ENCODE results near the gene CEP112. TPM values are rescaled to one million over a fixed set of nuclear protein-coding genes. Genes with fewer than 3 reads are reported as not detected.

Gene CEP112
- total and polyA plus RNA-seq, 2 of the 4 experiments (the other 2 are of a cell fraction), result 2.5 to 5.6 TPM

DNA sequence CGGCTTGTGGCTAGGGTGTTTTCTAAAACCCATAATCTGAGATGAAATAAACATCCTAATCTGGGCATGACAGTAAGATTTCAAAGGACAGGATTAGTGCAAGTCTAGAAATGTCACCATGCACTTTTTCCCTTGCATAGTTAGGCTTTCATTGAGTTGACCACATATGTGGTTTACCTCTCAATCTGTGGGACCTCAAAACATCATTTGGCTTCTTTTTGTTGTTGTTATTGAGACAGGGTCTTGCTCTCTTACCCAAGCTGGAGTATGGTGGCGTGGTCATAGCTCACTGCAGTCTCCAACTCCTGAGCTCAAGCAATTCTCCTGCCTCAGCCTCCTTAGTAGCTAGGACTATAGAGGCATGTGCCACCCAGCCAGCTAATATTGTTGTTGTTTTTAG is 197.8 kb downstream of the CEP112 start:
- Histone ChIP-seq H3K23ac (ENCODE audit: low read depth, low read length) (no peak overlapping the region), H4K8ac (ENCODE audit: low read depth in 2 of 2, low read length in 2 of 2) (no peak overlapping the region), H3K36me3 (ENCODE audit: control insufficient read depth, insufficient read depth, low read length) (no peaks in the 10 kb centered on the region), H3K9ac (ENCODE audit: low read depth, low read length) (no peak overlapping the region), H2AFZ (replicated peaks; ENCODE audit: low read length, poor library complexity) (no peak overlapping the region), H3K79me1 (ENCODE audit: low read depth in 1 of 2, low read length in 2 of 2) (no peaks in the 10 kb centered on the region), H3K27ac (ENCODE audit: insufficient read depth, low read length) (no peak overlapping the region), H2BK5ac (ENCODE audit: low read depth, low read length, poor library complexity, severe bottlenecking) (no peak overlapping the region), H2BK20ac (ENCODE audit: low read depth, low read length) (no peak overlapping the region), H3K4ac (ENCODE audit: low read depth, low read length) (no peak overlapping the region), H2BK120ac (ENCODE audit: low read depth, low read length) (no peak overlapping the region), H3K4me2 (ENCODE audit: low read depth, low read length) (no peak overlapping the region), H2AK5ac (ENCODE audit: low read depth, low read length) (no peak overlapping the region), H2AK9ac (replicated peaks; ENCODE audit: low read depth, low read length, poor library complexity) (no peak overlapping the region), H3K4me3 (ENCODE audit: insufficient read depth, low read depth, low read length) (no peak overlapping the region), H3K56ac (ENCODE audit: extremely low read depth, insufficient read depth, low read length) (no peak overlapping the region), H3K27me3 (ENCODE audit: control insufficient read depth, insufficient read depth, low read length) (no peaks in the 10 kb centered on the region), H3K14ac (replicated peaks; ENCODE audit: low read depth, low read length) (no peak overlapping the region), H4K5ac (ENCODE audit: low read depth, low read length) (no peak overlapping the region), H4K20me1 (ENCODE audit: insufficient read depth, low read length) (no peaks in the 10 kb centered on the region), H3K4me1 (ENCODE audit: control insufficient read depth, insufficient read depth, low read length) (no peaks in the 10 kb centered on the region), H3K9me1 (ENCODE audit: insufficient read depth, low read length) (no peaks in the 10 kb centered on the region), H4K91ac (ENCODE audit: insufficient read depth, low read depth, low read length) (no peak overlapping the region), H3K9me3 (ENCODE audit: control insufficient read depth, insufficient read depth, low read length) (no peaks in the 10 kb centered on the region), H3K18ac (ENCODE audit: low read depth, low read length) (no peak overlapping the region), H2BK15ac (ENCODE audit: low read depth, low read length) (no peak overlapping the region)
- TF ChIP-seq SMC3 (IDR thresholded peaks at IDR 0.05; ENCODE audit: low read depth, low read length) (no peak), MXI1 (IDR thresholded peaks at IDR 0.05; ENCODE audit: borderline replicate concordance, low read depth, low read length) (no peak), RCOR1 (IDR thresholded peaks at IDR 0.05; ENCODE audit: insufficient replicate concordance, low read length) (no peak), BHLHE40 (IDR thresholded peaks at IDR 0.05; ENCODE audit: low read depth, low read length) (no peak), POLR2A (IDR thresholded peaks at IDR 0.05; ENCODE audit: low read depth, low read length) (no peak), FOS (IDR thresholded peaks at IDR 0.05; ENCODE audit: low read depth, low read length) (no peak), NFE2L2 (IDR thresholded peaks at IDR 0.05; ENCODE audit: low read depth, low read length) (no peak), RFX5 (IDR thresholded peaks at IDR 0.05; ENCODE audit: low read depth, low read length) (no peak), RAD21 (IDR thresholded peaks at IDR 0.05; ENCODE audit: low read length) (no peak), CEBPB (IDR thresholded peaks at IDR 0.05; ENCODE audit: low read depth, low read length) (no peak), MAFK (IDR thresholded peaks at IDR 0.05; ENCODE audit: low read depth, low read length) (no peak), ELK1 (IDR thresholded peaks at IDR 0.05; ENCODE audit: borderline replicate concordance, low read depth, low read length) (no peak), MAZ (IDR thresholded peaks at IDR 0.05; ENCODE audit: borderline replicate concordance, low read depth, low read length) (no peak), CHD1 (IDR thresholded peaks at IDR 0.05; ENCODE audit: low read depth, low read length) (no peak)
- TF ChIP-seq, protein P1, sequence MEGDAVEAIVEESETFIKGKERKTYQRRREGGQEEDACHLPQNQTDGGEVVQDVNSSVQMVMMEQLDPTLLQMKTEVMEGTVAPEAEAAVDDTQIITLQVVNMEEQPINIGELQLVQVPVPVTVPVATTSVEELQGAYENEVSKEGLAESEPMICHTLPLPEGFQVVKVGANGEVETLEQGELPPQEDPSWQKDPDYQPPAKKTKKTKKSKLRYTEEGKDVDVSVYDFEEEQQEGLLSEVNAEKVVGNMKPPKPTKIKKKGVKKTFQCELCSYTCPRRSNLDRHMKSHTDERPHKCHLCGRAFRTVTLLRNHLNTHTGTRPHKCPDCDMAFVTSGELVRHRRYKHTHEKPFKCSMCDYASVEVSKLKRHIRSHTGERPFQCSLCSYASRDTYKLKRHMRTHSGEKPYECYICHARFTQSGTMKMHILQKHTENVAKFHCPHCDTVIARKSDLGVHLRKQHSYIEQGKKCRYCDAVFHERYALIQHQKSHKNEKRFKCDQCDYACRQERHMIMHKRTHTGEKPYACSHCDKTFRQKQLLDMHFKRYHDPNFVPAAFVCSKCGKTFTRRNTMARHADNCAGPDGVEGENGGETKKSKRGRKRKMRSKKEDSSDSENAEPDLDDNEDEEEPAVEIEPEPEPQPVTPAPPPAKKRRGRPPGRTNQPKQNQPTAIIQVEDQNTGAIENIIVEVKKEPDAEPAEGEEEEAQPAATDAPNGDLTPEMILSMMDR (conservative IDR thresholded peaks at IDR 0.05; ENCODE audit: low read depth, low read length), result no peak
- TF ChIP-seq, protein P2, sequence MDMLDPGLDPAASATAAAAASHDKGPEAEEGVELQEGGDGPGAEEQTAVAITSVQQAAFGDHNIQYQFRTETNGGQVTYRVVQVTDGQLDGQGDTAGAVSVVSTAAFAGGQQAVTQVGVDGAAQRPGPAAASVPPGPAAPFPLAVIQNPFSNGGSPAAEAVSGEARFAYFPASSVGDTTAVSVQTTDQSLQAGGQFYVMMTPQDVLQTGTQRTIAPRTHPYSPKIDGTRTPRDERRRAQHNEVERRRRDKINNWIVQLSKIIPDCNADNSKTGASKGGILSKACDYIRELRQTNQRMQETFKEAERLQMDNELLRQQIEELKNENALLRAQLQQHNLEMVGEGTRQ (IDR thresholded peaks at IDR 0.05; ENCODE audit: low read depth, low read length), result no peak
- intact Hi-C loops (cut with micrococcal nuclease), result no loop called here
- no CpG with 5 or more reads among the region's 2 CpGs for WGBS, 2 experiments (ENCODE audit: extremely low coverage in 2 of 2, insufficient read length in 1 of 2)
- dilution Hi-C loops (cut with HindIII; ENCODE audit: low sequenced_read_pairs, unreplicated experiment), result no loop called here
- no TSS peak for BruUV-seq (replicated peaks)
- POLR2A ChIA-PET (ENCODE audit: unreplicated experiment), result no interaction called here
- in situ Hi-C loops (cut with MboI; ENCODE audit: low sequenced_read_pairs), result no loop called here
- CTCF ChIA-PET, result no interaction called here
- ATAC-seq (ENCODE audit: low read depth) (no peak), DNase-seq (no peak)

Data from IMR-90 (cell line).